Neural progenitor cell (in vitro differentiated cells): Measurements from ENCODE around the gene TAP1.

Experiments used
- CTCF ChIP-seq: fragments of 200-600 bp; sonication (generic); IDR thresholded peaks from 2 replicates; pipeline ENCODE4 v1.5.1; 2017; ENCODE audit warnings: antibody characterized with exemption, mild to moderate bottlenecking
- EZH2phosphoT487 ChIP-seq: fragments of 200-600 bp; sonication (generic); IDR thresholded peaks from 2 replicates; pipeline ENCODE4 v1.6.1; 2017; ENCODE audit warnings: antibody characterized with exemption

- TF ChIP-seq CTCF (no peak), EZH2phosphoT487 (no peak)
Measured at GRCh38 chr6:32890831-32891230, 37.3 kb upstream of the TAP1 start.
